Left lung (tissue), 10 donors: ENCODE data around the gene C2CD4C. TPM values are rescaled to one million over a fixed set of nuclear protein-coding genes. Genes with fewer than 3 reads are reported as not detected.
"Not testable (repeated sequence)": the region's sequence is repeated elsewhere in the genome, so short reads cannot be mapped to it uniquely, and the experiment has no call there.

Source experiments
- ATAC-seq: fragments of 200-7000 bp; cut with Tn5 transposase; one replicate; pipeline ENCODE4 v1.9.1; 2020; ENCODE audit warnings: moderate library complexity
- DNase-seq, 4 donors: peaks; one replicate each; pipeline ENCODE4 v3.0.0-alpha.2; 2013 to 2020
- H3K27ac ChIP-seq, 2 donors: fragments of 200-600 bp; sonication (generic) in 1 of 2; one replicate each; pipeline versions ENCODE4 v1.5.0 to v1.8.0; 2020 to 2021
- H3K27me3 ChIP-seq, 2 donors: fragments of 200-600 bp; sonication (generic) in 1 of 2; one replicate each; pipeline versions ENCODE4 v1.5.0 to v1.8.0; 2020 to 2021
- H3K36me3 ChIP-seq, 2 donors: fragments of 200-600 bp; sonication (generic) in 1 of 2; one replicate each; pipeline versions ENCODE4 v1.5.0 to v1.8.0; 2020 to 2021
- H3K4me1 ChIP-seq, 2 donors: fragments of 200-600 bp; one replicate each; pipeline ENCODE4 v1.8.0; 2021
- H3K4me3 ChIP-seq, 2 donors: fragments of 200-600 bp; sonication (generic) in 1 of 2; one replicate each; pipeline versions ENCODE4 v1.5.0 to v1.8.0; 2020 to 2021; ENCODE audit warnings: mild to moderate bottlenecking in 1 of 2
- H3K9me3 ChIP-seq, 2 donors: fragments of 200-600 bp; sonication (generic) in 1 of 2; one replicate each; pipeline versions ENCODE4 v1.5.0 to v1.8.0; 2020 to 2021
- intact Hi-C, 2 donors: fragments of 100-400 bp; cut with DNase I; formaldehyde crosslinking; loops; one replicate each; pipeline versions ENCODE4 v1.11.2 to v1.14.2; 2022
- polyA plus RNA-seq, 6 donors: library from polyadenylated mRNA; unstranded; fragments of 120-200 nt; gene quantifications; one replicate each; pipeline ENCODE4 v1.2.1, GENCODE V29; 2013; ENCODE audit not compliant: insufficient read length in 6 of 6
- total RNA-seq, 2 donors: library from RNA; stranded (reverse); fragmentation: NEBNext Ultra II Directional; extraction: Animal tissue kit (Norgen Biotek cat#: 25700); gene quantifications; one replicate each; pipeline ENCODE4 v1.2.1, GENCODE V29; 2021
- TF ChIP-seq, protein P1 (sequence below), 2 donors: fragments of 200-600 bp; sonication (generic) in 1 of 2; IDR thresholded peaks; one replicate each; pipeline versions ENCODE4 v1.5.0 to v1.8.0; 2021; ENCODE audit warnings: antibody characterized with exemption in 2 of 2
- donor health status: DM: no; HTN: yes; CAD: no.
- donor health status: DM: no; HTN: no; CAD: no.

C2CD4C gene
- total and polyA plus RNA-seq, 8 donors = 0.27 to 2.4 (median 0.86) TPM

DNA sequence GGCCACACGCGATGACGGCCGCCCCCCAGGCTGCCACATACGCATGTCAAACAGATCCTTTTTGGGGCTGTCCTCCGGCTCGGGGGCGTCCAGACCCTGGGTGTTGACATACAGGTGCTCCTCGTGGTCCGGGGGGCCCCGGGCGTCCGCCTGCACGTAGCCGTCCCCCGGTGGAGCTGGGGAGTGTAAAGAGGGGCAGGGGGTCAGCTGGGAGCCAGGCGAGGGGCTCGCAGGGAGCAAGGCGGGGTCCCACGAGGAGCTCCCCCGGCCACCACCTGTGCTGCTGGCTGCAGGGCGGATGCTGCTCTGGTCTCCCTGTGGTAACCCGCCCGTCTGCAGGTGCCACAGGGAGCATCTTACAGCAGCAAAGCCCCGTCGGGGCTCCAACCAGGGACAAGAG is 16.1 kb upstream of the C2CD4C start:
- no peak overlapping the region for H3K4me3 ChIP-seq
- no peak for ATAC-seq
- TF ChIP-seq, protein P1, sequence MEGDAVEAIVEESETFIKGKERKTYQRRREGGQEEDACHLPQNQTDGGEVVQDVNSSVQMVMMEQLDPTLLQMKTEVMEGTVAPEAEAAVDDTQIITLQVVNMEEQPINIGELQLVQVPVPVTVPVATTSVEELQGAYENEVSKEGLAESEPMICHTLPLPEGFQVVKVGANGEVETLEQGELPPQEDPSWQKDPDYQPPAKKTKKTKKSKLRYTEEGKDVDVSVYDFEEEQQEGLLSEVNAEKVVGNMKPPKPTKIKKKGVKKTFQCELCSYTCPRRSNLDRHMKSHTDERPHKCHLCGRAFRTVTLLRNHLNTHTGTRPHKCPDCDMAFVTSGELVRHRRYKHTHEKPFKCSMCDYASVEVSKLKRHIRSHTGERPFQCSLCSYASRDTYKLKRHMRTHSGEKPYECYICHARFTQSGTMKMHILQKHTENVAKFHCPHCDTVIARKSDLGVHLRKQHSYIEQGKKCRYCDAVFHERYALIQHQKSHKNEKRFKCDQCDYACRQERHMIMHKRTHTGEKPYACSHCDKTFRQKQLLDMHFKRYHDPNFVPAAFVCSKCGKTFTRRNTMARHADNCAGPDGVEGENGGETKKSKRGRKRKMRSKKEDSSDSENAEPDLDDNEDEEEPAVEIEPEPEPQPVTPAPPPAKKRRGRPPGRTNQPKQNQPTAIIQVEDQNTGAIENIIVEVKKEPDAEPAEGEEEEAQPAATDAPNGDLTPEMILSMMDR (IDR thresholded peaks at IDR 0.05) = no peak

DNA sequence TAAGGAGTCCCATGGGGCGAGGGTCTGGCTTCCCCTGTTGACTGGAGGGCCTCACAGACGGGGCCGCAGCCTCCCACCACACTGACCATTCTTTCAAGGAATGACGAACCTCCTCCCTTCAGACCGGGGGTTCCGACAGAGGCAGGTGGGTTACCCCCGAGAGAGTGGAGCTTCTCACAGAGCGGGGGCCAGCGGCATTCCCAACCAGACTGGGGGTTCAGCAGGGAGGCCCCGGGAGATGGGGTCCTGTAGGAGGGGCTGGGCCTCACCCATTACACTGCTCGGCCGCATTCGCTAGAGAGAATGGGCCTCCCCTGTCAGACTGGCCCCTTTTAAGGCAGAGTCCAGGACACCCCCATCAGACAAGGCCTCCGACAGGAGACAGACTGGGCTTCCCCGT is 15.6 kb upstream of the C2CD4C start:
- TF ChIP-seq, protein P1 (IDR thresholded peaks at IDR 0.05) = no peak
- Histone ChIP-seq H3K4me1 (peaks cover 0 to 2% of the 10 kb centered on the region in 2 donors), H3K4me3 (no peak overlapping the region), H3K27me3 (no peaks in the 10 kb centered on the region), H3K9me3 (no peaks in the 10 kb centered on the region), H3K27ac (no peak overlapping the region), H3K36me3 (no peaks in the 10 kb centered on the region)
- DNase-seq = peak in 1 of 4 donors; percentile 45
- ATAC-seq = no peak
- intact Hi-C loops = no loop called here

More for the DNA sequence above, 16.1 kb upstream of the C2CD4C start:
- peaks cover 0 to 2% of the 10 kb centered on the region in 2 donors for H3K4me1 ChIP-seq
- DNase-seq = peak in 1 of 4 donors; percentile 74
- no peaks in the 10 kb centered on the region for H3K27me3 ChIP-seq
- H3K27ac ChIP-seq = no peak overlapping the region
- intact Hi-C loops = no loop called here
- no peaks in the 10 kb centered on the region for H3K36me3 ChIP-seq
- H3K9me3 ChIP-seq = no peaks in the 10 kb centered on the region

- intact Hi-C loops = no loop called here
- peak in 1 of 4 donors; percentile 55 for DNase-seq
- Histone ChIP-seq H3K36me3 (no peaks in the 10 kb centered on the region), H3K27ac (no peak overlapping the region), H3K4me3 (no peak overlapping the region), H3K9me3 (no peaks in the 10 kb centered on the region), H3K27me3 (no peaks in the 10 kb centered on the region), H3K4me1 (peaks cover 0 to 2% of the 10 kb centered on the region in 2 donors)
- no peak for ATAC-seq
- TF ChIP-seq, protein P1 (IDR thresholded peaks at IDR 0.05) = no peak
Measured at GRCh38 chr19:423691-424466, 14.9 kb upstream of the C2CD4C start.

- H3K27me3 ChIP-seq, H3K27ac ChIP-seq, H3K4me3 ChIP-seq, ATAC-seq, H3K4me1 ChIP-seq, H3K36me3 ChIP-seq, H3K9me3 ChIP-seq, intact Hi-C loops: not testable (repeated sequence)
- DNase-seq = peak in 1 of 4 donors; percentile 53
Measured at GRCh38 chr19:422917-423226, 13.9 kb upstream of the C2CD4C start.

GRCh38 chr19:422213-422916 is 13.4 kb upstream of the C2CD4C start:
- ATAC-seq = no peak
- peaks cover 0 to 2% of the 10 kb centered on the region in 2 donors for H3K4me1 ChIP-seq

More at GRCh38 chr19:422213-422916, 13.4 kb upstream of the C2CD4C start:
- intact Hi-C loops = no loop called here
- TF ChIP-seq, protein P1 (IDR thresholded peaks at IDR 0.05) = no peak
- no peaks in the 10 kb centered on the region for H3K27me3 ChIP-seq
- no peak overlapping the region for H3K27ac ChIP-seq
- H3K9me3 ChIP-seq = no peaks in the 10 kb centered on the region
- no peak overlapping the region for H3K4me3 ChIP-seq
- H3K36me3 ChIP-seq = no peaks in the 10 kb centered on the region
- peak in 1 of 4 donors; percentile 72 for DNase-seq
